K562 (cell line): ENCODE measurements around the gene SLC1A3. TPM values are rescaled to one million over a fixed set of nuclear protein-coding genes. Genes with fewer than 3 reads are reported as not detected.

Experiments
- ATAC-seq: fragments of 200-7000 bp; cut with Tn5 transposase; 3 replicates; pipeline ENCODE4 v1.9.1; 2020; ENCODE audit warnings: moderate library complexity
- BruUV-seq: library from RNA; stranded (reverse); fragments of 400-500 nt; replicated peaks from 2 replicates; lab custom pipeline; 2021; lab: Mats Ljungman, UMichigan
- CTCF ChIA-PET: fragments of 300-600 bp; formaldehyde crosslinking; extraction: SDS; loops from one replicate; lab custom pipeline; 2021; ENCODE audit warnings: low intra/inter-chr PET ratio; lab: Yijun Ruan, JAX
- POLR2A ChIA-PET: fragments of 300-600, 350-650 bp; sonication (Branson Sonifier 250); formaldehyde crosslinking; extraction: SDS; loops from one replicate; lab custom pipeline; 2021; ENCODE audit warnings: antibody characterized with exemption, inconsistent platforms; lab: Yijun Ruan, JAX
- DNase-seq, 4 experiments: peaks; one replicate each; pipeline versions ENCODE4 v3.0.0 to v3.0.0-alpha.2; 2011 to 2018; ENCODE audit warnings: low spot score in 3 of 4, mixed read lengths in 3 of 4; ENCODE audit errors: extremely low read depth in 1 of 4
- FAIRE-seq: peaks from 2 replicates; lab custom pipeline; 2011; peaks lifted over from hg19 to GRCh38; lab: Jason Lieb, UNC
- H2AFZ ChIP-seq: 2 replicates; pipeline ENCODE4 v1.6.0; 2011; ENCODE audit warnings: low read depth, low read length, control low read depth, inconsistent platforms
- H3K27ac ChIP-seq: fragments of 200-600 bp; 3 replicates; pipeline ENCODE4 v1.8.0; 2011; ENCODE audit warnings: low read depth, mild to moderate bottlenecking, control low read depth, inconsistent platforms, low read length, moderate library complexity, mixed read lengths; ENCODE audit errors: extremely low read depth
- H3K27me3 ChIP-seq, 2 experiments: fragments of 300-600 bp in 1 of 2; 2 replicates in 1 of 2; 3 replicates in 1 of 2; pipeline versions ENCODE4 v1.6.0 to v1.8.0; 2011; ENCODE audit warnings: inconsistent platforms in 2 of 2, low read length in 2 of 2, mild to moderate bottlenecking in 1 of 2, mixed read lengths in 1 of 2, moderate library complexity in 1 of 2; ENCODE audit not compliant: control insufficient read depth in 2 of 2, insufficient read depth in 2 of 2
- H3K36me3 ChIP-seq: fragments of 300-600 bp; 3 replicates; pipeline ENCODE4 v1.8.0; 2011; ENCODE audit warnings: mild to moderate bottlenecking, low read length, inconsistent platforms; ENCODE audit not compliant: control insufficient read depth, insufficient read depth
- H3K4me1 ChIP-seq, 2 experiments: fragments of 200-600 bp in 1 of 2; replicated peaks in 1 of 2; 2 replicates in 1 of 2; 3 replicates in 1 of 2; pipeline versions ENCODE4 v1.5.1 to v1.8.0; 2011; ENCODE audit warnings: inconsistent platforms in 2 of 2, low read length in 2 of 2, mild to moderate bottlenecking in 1 of 2, mixed read lengths in 1 of 2, moderate library complexity in 1 of 2; ENCODE audit not compliant: control insufficient read depth in 2 of 2, insufficient read depth in 2 of 2
- H3K4me2 ChIP-seq: 2 replicates; pipeline ENCODE4 v1.6.1; 2011; ENCODE audit warnings: low read length, control low read depth, inconsistent platforms, mixed read lengths; ENCODE audit not compliant: insufficient read depth
- H3K4me3 ChIP-seq: fragments of 200-600 bp; sonication (generic), shearing (Covaris generic); 2 replicates; pipeline ENCODE4 v1.5.1; 2016; ENCODE audit warnings: control low read depth, inconsistent platforms
- H3K79me2 ChIP-seq: fragments of 200-600 bp; 3 replicates; pipeline ENCODE4 v1.8.0; 2011; ENCODE audit warnings: low read length, inconsistent platforms; ENCODE audit not compliant: control insufficient read depth, insufficient read depth
- H3K9ac ChIP-seq, 2 experiments: 2 replicates each; pipeline versions ENCODE4 v1.6.0 to v1.6.1; 2011; ENCODE audit warnings: low read depth in 2 of 2, low read length in 2 of 2, control low read depth in 1 of 2, inconsistent platforms in 1 of 2, mild to moderate bottlenecking in 1 of 2, mixed read lengths in 1 of 2; ENCODE audit not compliant: insufficient read depth in 1 of 2
- H3K9me1 ChIP-seq: one replicate; pipeline ENCODE4 v1.6.0; 2011; ENCODE audit warnings: inconsistent platforms, mild to moderate bottlenecking, low read length, moderate library complexity; ENCODE audit not compliant: control insufficient read depth, insufficient read depth
- H3K9me3 ChIP-seq: replicated peaks from 2 replicates; pipeline ENCODE4 v1.5.1; 2011; ENCODE audit warnings: low read depth, low read length, inconsistent platforms; ENCODE audit not compliant: control insufficient read depth, insufficient read depth
- H4K20me1 ChIP-seq: replicated peaks from 2 replicates; pipeline ENCODE4 v1.6.1; 2011; ENCODE audit warnings: low read length, inconsistent platforms, mixed read lengths; ENCODE audit not compliant: control insufficient read depth, insufficient read depth
- CBFB ChIP-seq: sonication (generic); formaldehyde crosslinking; IDR thresholded peaks from 2 replicates; pipeline ENCODE4 v1.4.0; 2020; ENCODE audit warnings: mild to moderate bottlenecking, missing genetic modification reagents
- HDAC8 ChIP-seq: fragments of 450-650 bp; IDR thresholded peaks from 2 replicates; pipeline ENCODE4 v1.6.1; 2016; ENCODE audit warnings: mild to moderate bottlenecking, missing genetic modification characterization, moderate library complexity, missing compliant biosample characterization
- HDGF ChIP-seq: fragments of 450-650 bp; IDR thresholded peaks from 2 replicates; pipeline ENCODE4 v1.6.1; 2016
- NFRKB ChIP-seq: fragments of 450-650 bp; IDR thresholded peaks from 2 replicates; pipeline ENCODE4 v1.6.1; 2016; ENCODE audit warnings: low read depth
- NR4A1 ChIP-seq, 2 experiments: fragments of 250-450 bp in 1 of 2; fragments of 450-650 bp in 1 of 2; sonication (Bioruptor Pico) in 1 of 2; IDR thresholded peaks; 2 replicates each; pipeline versions ENCODE4 v1.4.0 to v1.6.1; 2016 to 2020; ENCODE audit warnings: mild to moderate bottlenecking in 2 of 2, missing compliant biosample characterization in 1 of 2, missing genetic modification characterization in 1 of 2, moderate library complexity in 1 of 2
- POLR3A ChIP-seq: IDR thresholded peaks from 2 replicates; pipeline ENCODE4 v1.6.1; 2011; ENCODE audit warnings: borderline replicate concordance, mild to moderate bottlenecking, moderate library complexity; ENCODE audit not compliant: insufficient read length, insufficient read depth; ENCODE audit errors: extremely low read depth
- SNIP1 ChIP-seq: fragments of 450-650 bp; IDR thresholded peaks from 2 replicates; pipeline ENCODE4 v1.7.1; 2017; ENCODE audit warnings: low read depth, mild to moderate bottlenecking
- ZNF184 ChIP-seq: sonication (generic); formaldehyde crosslinking; IDR thresholded peaks from 2 replicates; pipeline ENCODE4 v1.5.0; 2020; ENCODE audit warnings: missing genetic modification reagents
- ZNF41 ChIP-seq: fragments of 250-450 bp; sonication (Bioruptor Pico); conservative IDR thresholded peaks from 2 replicates; pipeline ENCODE4 v1.4.0; 2020; ENCODE audit warnings: mild to moderate bottlenecking
- ZNF699 ChIP-seq: fragments of 250-450 bp; sonication (Bioruptor Pico); IDR thresholded peaks from 2 replicates; pipeline ENCODE4 v1.8.0; 2021; ENCODE audit warnings: mild to moderate bottlenecking, moderate library complexity; ENCODE audit not compliant: insufficient replicate concordance
- WGBS: fragments of 100-300 bp; shearing (Covaris generic); methylation state at CpG from one replicate; pipeline ENCODE4 v1.1.6; 2016; ENCODE audit warnings: low coverage, mixed read lengths; ENCODE audit not compliant: insufficient coverage; ENCODE audit errors: missing lambda C conversion rate; 5-methylcytosine and 5-hydroxymethylcytosine counted together
- in situ Hi-C: fragments of 300-500 bp; cut with MboI; formaldehyde crosslinking; loops from 4 replicates; pipeline ENCODE4 v1.15.0; 2018; ENCODE audit warnings: inconsistent platforms, mixed read lengths
- intact Hi-C: fragments of 100-400 bp; cut with micrococcal nuclease; formaldehyde crosslinking; loops from 2 replicates; pipeline ENCODE4 v1.14.2; 2022
- polyA plus RNA-seq, 8 experiments: library from polyadenylated mRNA; depleted of rRNA in 4 of 8; stranded (reverse) in 5 of 8; unstranded in 3 of 8; fragments of >200 nt; fragmentation: Nextera tagmentation in 2 of 8; fragmentation: Illumina TruSeq in 1 of 8; extraction: Ambion mirVana in 2 of 8; extraction: Trizol in 1 of 8; gene quantifications; 2 replicates each; pipeline versions ENCODE4 v1.2.1 to v1.2.3, GENCODE V29; 2011 to 2014; ENCODE audit warnings: inconsistent platforms in 1 of 8, missing spikeins in 1 of 8
- total RNA-seq, 7 experiments: library from RNA; depleted of rRNA in 6 of 7; stranded (reverse); fragments of >200 nt in 6 of 7; fragmentation: Illumina TruSeq in 2 of 7; extraction: Trizol in 2 of 7; gene quantifications; 2 replicates each; pipeline versions ENCODE4 v1.2.1 to v1.2.3, GENCODE V29; 2011 to 2021; ENCODE audit warnings: low replicate concordance in 1 of 7
- TF ChIP-seq, protein P1 (sequence below): fragments of 450-650 bp; IDR thresholded peaks from 2 replicates; pipeline ENCODE4 v1.6.1; 2016; ENCODE audit warnings: mild to moderate bottlenecking, moderate library complexity
- TF ChIP-seq, protein P2 (sequence below), 2 experiments: fragments of 250-450 bp in 1 of 2; fragments of 450-650 bp in 1 of 2; sonication (Bioruptor Pico) in 1 of 2; IDR thresholded peaks; 2 replicates each; pipeline versions ENCODE4 v1.6.1 to v1.8.0; 2016 to 2021; ENCODE audit warnings: mild to moderate bottlenecking in 2 of 2, moderate library complexity in 2 of 2, missing compliant biosample characterization in 1 of 2, missing genetic modification characterization in 1 of 2

The SLC1A3 gene
- total and polyA plus RNA-seq, 9 of the 15 experiments (the other 6 are each of a cell fraction or from before 2014, with no cell fraction given): 0.13 TPM; not detected in 8

DNA sequence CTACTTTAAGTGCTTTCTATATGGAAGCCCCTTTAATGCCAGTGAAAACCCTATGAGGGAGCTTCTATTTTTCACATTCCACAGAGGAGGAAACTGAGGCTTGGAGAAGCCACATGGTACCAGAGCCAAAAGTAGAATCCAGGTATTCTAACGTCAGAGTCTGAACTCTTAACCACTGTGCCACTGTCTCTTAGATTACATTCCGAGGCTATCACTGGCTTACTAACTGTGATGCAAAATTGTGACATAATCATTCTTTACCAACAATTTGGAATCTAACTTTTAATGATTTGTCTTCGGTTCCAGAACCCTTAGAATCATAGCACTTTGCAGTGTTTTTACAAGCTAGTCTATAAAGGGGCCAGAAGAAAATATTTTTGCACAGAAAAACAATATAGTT, 59.2 kb downstream of the SLC1A3 start:
- intact Hi-C loops: no loop called here
- TF ChIP-seq HDAC8 (tag) (no peak), POLR3A (no peak), ZNF41 (CRISPR knock-in tag) (no peak), NFRKB (no peak), ZNF184 (no peak), ZNF699 (no peak), NR4A1 (CRISPR knock-in tag; IDR thresholded peaks at IDR 0.05) (no peak), NR4A1 (tag; IDR thresholded peaks at IDR 0.05) (no peak), SNIP1 (no peak), HDGF (no peak), CBFB (CRISPR knock-in tag) (no peak)
- TF ChIP-seq, protein P1, sequence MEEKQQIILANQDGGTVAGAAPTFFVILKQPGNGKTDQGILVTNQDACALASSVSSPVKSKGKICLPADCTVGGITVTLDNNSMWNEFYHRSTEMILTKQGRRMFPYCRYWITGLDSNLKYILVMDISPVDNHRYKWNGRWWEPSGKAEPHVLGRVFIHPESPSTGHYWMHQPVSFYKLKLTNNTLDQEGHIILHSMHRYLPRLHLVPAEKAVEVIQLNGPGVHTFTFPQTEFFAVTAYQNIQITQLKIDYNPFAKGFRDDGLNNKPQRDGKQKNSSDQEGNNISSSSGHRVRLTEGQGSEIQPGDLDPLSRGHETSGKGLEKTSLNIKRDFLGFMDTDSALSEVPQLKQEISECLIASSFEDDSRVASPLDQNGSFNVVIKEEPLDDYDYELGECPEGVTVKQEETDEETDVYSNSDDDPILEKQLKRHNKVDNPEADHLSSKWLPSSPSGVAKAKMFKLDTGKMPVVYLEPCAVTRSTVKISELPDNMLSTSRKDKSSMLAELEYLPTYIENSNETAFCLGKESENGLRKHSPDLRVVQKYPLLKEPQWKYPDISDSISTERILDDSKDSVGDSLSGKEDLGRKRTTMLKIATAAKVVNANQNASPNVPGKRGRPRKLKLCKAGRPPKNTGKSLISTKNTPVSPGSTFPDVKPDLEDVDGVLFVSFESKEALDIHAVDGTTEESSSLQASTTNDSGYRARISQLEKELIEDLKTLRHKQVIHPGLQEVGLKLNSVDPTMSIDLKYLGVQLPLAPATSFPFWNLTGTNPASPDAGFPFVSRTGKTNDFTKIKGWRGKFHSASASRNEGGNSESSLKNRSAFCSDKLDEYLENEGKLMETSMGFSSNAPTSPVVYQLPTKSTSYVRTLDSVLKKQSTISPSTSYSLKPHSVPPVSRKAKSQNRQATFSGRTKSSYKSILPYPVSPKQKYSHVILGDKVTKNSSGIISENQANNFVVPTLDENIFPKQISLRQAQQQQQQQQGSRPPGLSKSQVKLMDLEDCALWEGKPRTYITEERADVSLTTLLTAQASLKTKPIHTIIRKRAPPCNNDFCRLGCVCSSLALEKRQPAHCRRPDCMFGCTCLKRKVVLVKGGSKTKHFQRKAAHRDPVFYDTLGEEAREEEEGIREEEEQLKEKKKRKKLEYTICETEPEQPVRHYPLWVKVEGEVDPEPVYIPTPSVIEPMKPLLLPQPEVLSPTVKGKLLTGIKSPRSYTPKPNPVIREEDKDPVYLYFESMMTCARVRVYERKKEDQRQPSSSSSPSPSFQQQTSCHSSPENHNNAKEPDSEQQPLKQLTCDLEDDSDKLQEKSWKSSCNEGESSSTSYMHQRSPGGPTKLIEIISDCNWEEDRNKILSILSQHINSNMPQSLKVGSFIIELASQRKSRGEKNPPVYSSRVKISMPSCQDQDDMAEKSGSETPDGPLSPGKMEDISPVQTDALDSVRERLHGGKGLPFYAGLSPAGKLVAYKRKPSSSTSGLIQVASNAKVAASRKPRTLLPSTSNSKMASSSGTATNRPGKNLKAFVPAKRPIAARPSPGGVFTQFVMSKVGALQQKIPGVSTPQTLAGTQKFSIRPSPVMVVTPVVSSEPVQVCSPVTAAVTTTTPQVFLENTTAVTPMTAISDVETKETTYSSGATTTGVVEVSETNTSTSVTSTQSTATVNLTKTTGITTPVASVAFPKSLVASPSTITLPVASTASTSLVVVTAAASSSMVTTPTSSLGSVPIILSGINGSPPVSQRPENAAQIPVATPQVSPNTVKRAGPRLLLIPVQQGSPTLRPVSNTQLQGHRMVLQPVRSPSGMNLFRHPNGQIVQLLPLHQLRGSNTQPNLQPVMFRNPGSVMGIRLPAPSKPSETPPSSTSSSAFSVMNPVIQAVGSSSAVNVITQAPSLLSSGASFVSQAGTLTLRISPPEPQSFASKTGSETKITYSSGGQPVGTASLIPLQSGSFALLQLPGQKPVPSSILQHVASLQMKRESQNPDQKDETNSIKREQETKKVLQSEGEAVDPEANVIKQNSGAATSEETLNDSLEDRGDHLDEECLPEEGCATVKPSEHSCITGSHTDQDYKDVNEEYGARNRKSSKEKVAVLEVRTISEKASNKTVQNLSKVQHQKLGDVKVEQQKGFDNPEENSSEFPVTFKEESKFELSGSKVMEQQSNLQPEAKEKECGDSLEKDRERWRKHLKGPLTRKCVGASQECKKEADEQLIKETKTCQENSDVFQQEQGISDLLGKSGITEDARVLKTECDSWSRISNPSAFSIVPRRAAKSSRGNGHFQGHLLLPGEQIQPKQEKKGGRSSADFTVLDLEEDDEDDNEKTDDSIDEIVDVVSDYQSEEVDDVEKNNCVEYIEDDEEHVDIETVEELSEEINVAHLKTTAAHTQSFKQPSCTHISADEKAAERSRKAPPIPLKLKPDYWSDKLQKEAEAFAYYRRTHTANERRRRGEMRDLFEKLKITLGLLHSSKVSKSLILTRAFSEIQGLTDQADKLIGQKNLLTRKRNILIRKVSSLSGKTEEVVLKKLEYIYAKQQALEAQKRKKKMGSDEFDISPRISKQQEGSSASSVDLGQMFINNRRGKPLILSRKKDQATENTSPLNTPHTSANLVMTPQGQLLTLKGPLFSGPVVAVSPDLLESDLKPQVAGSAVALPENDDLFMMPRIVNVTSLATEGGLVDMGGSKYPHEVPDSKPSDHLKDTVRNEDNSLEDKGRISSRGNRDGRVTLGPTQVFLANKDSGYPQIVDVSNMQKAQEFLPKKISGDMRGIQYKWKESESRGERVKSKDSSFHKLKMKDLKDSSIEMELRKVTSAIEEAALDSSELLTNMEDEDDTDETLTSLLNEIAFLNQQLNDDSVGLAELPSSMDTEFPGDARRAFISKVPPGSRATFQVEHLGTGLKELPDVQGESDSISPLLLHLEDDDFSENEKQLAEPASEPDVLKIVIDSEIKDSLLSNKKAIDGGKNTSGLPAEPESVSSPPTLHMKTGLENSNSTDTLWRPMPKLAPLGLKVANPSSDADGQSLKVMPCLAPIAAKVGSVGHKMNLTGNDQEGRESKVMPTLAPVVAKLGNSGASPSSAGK: no peak
- TF ChIP-seq, protein P2, sequence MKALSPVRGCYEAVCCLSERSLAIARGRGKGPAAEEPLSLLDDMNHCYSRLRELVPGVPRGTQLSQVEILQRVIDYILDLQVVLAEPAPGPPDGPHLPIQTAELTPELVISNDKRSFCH (CRISPR knock-in tag; IDR thresholded peaks at IDR 0.05): no peak
- TF ChIP-seq, protein P2 (tag; IDR thresholded peaks at IDR 0.05): no peak

More for the DNA sequence above, 59.2 kb downstream of the SLC1A3 start:
- Histone ChIP-seq H3K4me2 (no peak overlapping the region), H3K4me3 (no peak overlapping the region), H3K36me3 (no peaks in the 10 kb centered on the region), H3K4me1 (no peaks in the 10 kb centered on the region), H4K20me1 (no peaks in the 10 kb centered on the region), H2AFZ (no peak overlapping the region), H3K9ac (no peak overlapping the region), H3K9me3 (no peaks in the 10 kb centered on the region), H3K79me2 (no peaks in the 10 kb centered on the region), H3K27me3 (peaks cover 22 to 29% of the 10 kb centered on the region in 2 experiments), H3K27ac (no peak overlapping the region), H3K9me1 (no peaks in the 10 kb centered on the region)
- DNase-seq (no peak), ATAC-seq (no peak), FAIRE-seq (no peak)
- in situ Hi-C loops: no loop called here
- WGBS: 0% methylated on average over 3 of the region's 3 CpGs
- BruUV-seq: no TSS peak
- CTCF ChIA-PET: no interaction called here
- POLR2A ChIA-PET: no interaction called here
